GM12878 (cell line): ENCODE results near the gene KCNJ14. TPM values are rescaled to one million over a fixed set of nuclear protein-coding genes. Genes with fewer than 3 reads are reported as not detected.

Source experiments
- ATAC-seq: fragments of 200-7000 bp; cut with Tn5 transposase; 3 replicates; pipeline ENCODE4 v1.9.1; 2020; ENCODE audit warnings: mild to moderate bottlenecking, moderate library complexity
- BruUV-seq: library from RNA; stranded (reverse); fragments of 400-500 nt; replicated peaks from 2 replicates; lab custom pipeline; 2021; lab: Mats Ljungman, UMichigan
- CTCF ChIA-PET: fragments of 300-600 bp; sonication (Branson Sonifier 250); formaldehyde crosslinking; extraction: SDS; loops from one replicate; lab custom pipeline; 2021; ENCODE audit warnings: inconsistent platforms; lab: Yijun Ruan, JAX
- POLR2A ChIA-PET: fragments of 350-600 bp; formaldehyde crosslinking; extraction: SDS; loops from one replicate; lab custom pipeline; 2021; ENCODE audit warnings: inconsistent platforms; lab: Charles Lee
- RAD21 ChIA-PET: fragments of 300-600 bp; sonication (Branson Sonifier 250); formaldehyde crosslinking; loops from one replicate; lab custom pipeline; 2023; ENCODE audit warnings: antibody characterized with exemption; ENCODE audit not compliant: unreplicated experiment; lab: Charles Lee
- SMC1A ChIA-PET: fragments of 300-600 bp; sonication (Branson Sonifier 250); formaldehyde crosslinking; loops from one replicate; lab custom pipeline; 2023; ENCODE audit not compliant: unreplicated experiment, uncharacterized antibody; lab: Charles Lee
- DNase-seq: peaks from one replicate; pipeline ENCODE4 v3.0.0-alpha.2; 2011; ENCODE audit warnings: low read depth, low spot score
- FAIRE-seq: peaks from 3 replicates; lab custom pipeline; 2011; peaks lifted over from hg19 to GRCh38; lab: Jason Lieb, UNC
- H2AFZ ChIP-seq: 2 replicates; pipeline ENCODE4 v1.6.0; 2011; ENCODE audit warnings: low read depth, low read length, control low read depth; ENCODE audit not compliant: control insufficient read depth
- H3K27ac ChIP-seq: 2 replicates; pipeline ENCODE4 v1.5.1; 2011; ENCODE audit warnings: control low read depth; ENCODE audit not compliant: control insufficient read depth, insufficient read depth
- H3K27me3 ChIP-seq, 2 experiments: replicated peaks in 1 of 2; 2 replicates each; pipeline versions ENCODE4 v1.6.0 to v1.6.1; 2011; ENCODE audit warnings: low read length in 1 of 2; ENCODE audit not compliant: control insufficient read depth in 2 of 2, insufficient read depth in 2 of 2
- H3K36me3 ChIP-seq, 2 experiments: 2 replicates each; pipeline ENCODE4 v1.5.1; 2011; ENCODE audit warnings: low read length in 1 of 2; ENCODE audit not compliant: control insufficient read depth in 2 of 2, insufficient read depth in 2 of 2
- H3K4me1 ChIP-seq: 2 replicates; pipeline ENCODE4 v1.6.1; 2011; ENCODE audit warnings: mild to moderate bottlenecking, low read length, moderate library complexity, mixed read lengths; ENCODE audit not compliant: control insufficient read depth, insufficient read depth
- H3K4me2 ChIP-seq: 2 replicates; pipeline ENCODE4 v1.6.0; 2011; ENCODE audit warnings: control low read depth; ENCODE audit not compliant: control insufficient read depth, insufficient read depth
- H3K4me3 ChIP-seq: fragments of 200-600 bp; sonication (generic); 2 replicates; pipeline ENCODE4 v1.5.1; 2016
- H3K79me2 ChIP-seq: 2 replicates; pipeline ENCODE4 v1.6.0; 2011; ENCODE audit warnings: low read length; ENCODE audit not compliant: control insufficient read depth, insufficient read depth
- H3K9ac ChIP-seq: 2 replicates; pipeline ENCODE4 v1.8.0; 2011; ENCODE audit warnings: low read length, control low read depth, mixed read lengths; ENCODE audit not compliant: control insufficient read depth, insufficient read depth
- H3K9me3 ChIP-seq: replicated peaks from 3 replicates; pipeline ENCODE4 v1.5.1; 2011; ENCODE audit warnings: mild to moderate bottlenecking, low read length; ENCODE audit not compliant: control insufficient read depth, insufficient read depth
- H4K20me1 ChIP-seq: 2 replicates; pipeline ENCODE4 v1.6.0; 2011; ENCODE audit not compliant: control insufficient read depth, insufficient read depth
- BCL3 ChIP-seq: IDR thresholded peaks from 2 replicates; pipeline ENCODE4 v1.6.1; 2011; ENCODE audit warnings: borderline replicate concordance, low read depth, mild to moderate bottlenecking, moderate library complexity, low read length; ENCODE audit not compliant: insufficient read depth, poor library complexity, severe bottlenecking
- CREM ChIP-seq: IDR thresholded peaks from 2 replicates; pipeline ENCODE4 v1.6.1; 2014; ENCODE audit warnings: antibody characterized with exemption, low read depth
- CTCF ChIP-seq, 3 experiments: IDR thresholded peaks in 2 of 3; conservative IDR thresholded peaks in 1 of 3; 2 replicates each; pipeline ENCODE4 v1.5.1; 2011; ENCODE audit warnings: low read depth in 3 of 3, low read length in 3 of 3, mild to moderate bottlenecking in 3 of 3, control low read depth in 2 of 3, moderate library complexity in 2 of 3, inconsistent platforms in 1 of 3, mixed read lengths in 1 of 3; ENCODE audit not compliant: control insufficient read depth in 2 of 3, insufficient read depth in 1 of 3; ENCODE audit errors: extremely low read depth in 1 of 3
- RAD21 ChIP-seq: IDR thresholded peaks from 2 replicates; pipeline ENCODE4 v1.6.1; 2011; ENCODE audit warnings: mild to moderate bottlenecking, low read depth, low read length, moderate library complexity; ENCODE audit not compliant: insufficient read depth
- SMARCA5 ChIP-seq: fragments of 450-650 bp; IDR thresholded peaks from 2 replicates; pipeline ENCODE4 v1.6.1; 2017; ENCODE audit warnings: mild to moderate bottlenecking
- SMC3 ChIP-seq: IDR thresholded peaks from 2 replicates; pipeline ENCODE4 v1.6.1; 2011; ENCODE audit warnings: low read length, improper control_type of control experiment, borderline replicate concordance
- YY1 ChIP-seq: IDR thresholded peaks from 2 replicates; pipeline ENCODE4 v1.6.1; 2011; ENCODE audit warnings: low read depth, mild to moderate bottlenecking, low read length
- ZNF384 ChIP-seq: IDR thresholded peaks from 2 replicates; pipeline ENCODE4 v1.6.1; 2012; ENCODE audit warnings: low read depth, mild to moderate bottlenecking, low read length, improper control_type of control experiment, borderline replicate concordance
- WGBS: methylation state at CpG from one replicate; pipeline ENCODE4 v1.1.6; 2016; ENCODE audit warnings: low lambda C conversion rate; ENCODE audit not compliant: insufficient replicate concordance, insufficient coverage; ENCODE audit errors: missing lambda C conversion rate; 5-methylcytosine and 5-hydroxymethylcytosine counted together
- in situ Hi-C: fragments of 300-500 bp; cut with MboI; formaldehyde crosslinking; loops from 9 replicates; pipeline ENCODE4 v1.14.3; 2018; ENCODE audit warnings: mixed read lengths
- intact Hi-C: fragments of 100-400 bp; cut with micrococcal nuclease; formaldehyde crosslinking; loops from one replicate; pipeline ENCODE4 v1.14.2; 2022; ENCODE audit not compliant: unreplicated experiment
- polyA plus RNA-seq, 11 experiments: library from polyadenylated mRNA; depleted of rRNA in 4 of 11; unstranded in 6 of 11; stranded (reverse) in 5 of 11; fragments of >200 nt; fragmentation: Nextera tagmentation in 4 of 11; fragmentation: Illumina TruSeq in 1 of 11; extraction: Ambion mirVana in 4 of 11; extraction: Trizol in 1 of 11; gene quantifications; 1 replicate in 1 of 11; 2 replicates in 10 of 11; pipeline versions ENCODE4 v1.2.1 to v1.2.3, GENCODE V29; 2011 to 2016; ENCODE audit warnings: inconsistent platforms in 2 of 11, missing spikeins in 2 of 11, low read depth in 1 of 11
- total RNA-seq, 4 experiments: library from RNA; depleted of rRNA in 3 of 4; stranded (reverse); fragments of >200 nt in 3 of 4; fragmentation: Illumina TruSeq in 1 of 4; extraction: Trizol in 1 of 4; gene quantifications; 2 replicates each; pipeline versions ENCODE4 v1.2.1 to v1.2.3, GENCODE V29; 2013 to 2021

KCNJ14 gene
- total and polyA plus RNA-seq, 10 of the 15 experiments (the other 5 are each of a cell fraction or from before 2014, with no cell fraction given): 0.24 to 1.4 (median 0.42) TPM

DNA sequence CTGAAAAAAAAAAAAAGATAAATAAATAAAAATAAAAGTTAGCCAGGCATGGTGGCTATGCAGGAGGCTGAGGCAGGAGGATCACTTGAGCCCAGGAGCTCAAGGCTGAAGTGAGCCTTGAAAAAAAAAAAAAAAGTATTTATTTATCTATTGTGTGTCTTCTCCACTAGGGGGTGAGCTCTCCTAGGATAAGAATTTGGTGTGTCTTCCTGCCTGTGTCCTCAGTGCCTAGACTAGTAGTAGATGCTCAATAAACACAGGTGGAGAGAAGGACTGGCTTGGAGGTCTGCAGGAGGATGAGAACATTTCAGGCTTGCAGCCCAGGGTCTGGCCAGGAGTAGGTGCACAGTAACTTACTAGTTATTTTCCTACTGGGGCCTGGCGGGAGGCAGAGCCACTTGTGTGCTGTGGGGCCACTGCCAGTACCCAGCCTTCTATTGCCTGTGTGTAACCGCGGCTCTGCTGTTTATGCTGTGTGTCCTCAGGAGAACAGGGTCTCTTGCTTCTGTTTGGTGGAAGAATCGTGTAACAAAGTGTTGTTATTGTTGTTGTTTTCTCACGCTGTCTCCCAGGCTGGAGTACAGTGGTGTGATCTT lies 50.9 kb downstream of the KCNJ14 start:
- WGBS: 58% methylated on average over 5 of the region's 5 CpGs
- FAIRE-seq (no peak), DNase-seq (no peak), ATAC-seq (peak; percentile 21)
- Histone ChIP-seq H3K4me1 (peaks cover under 1% of the 10 kb centered on the region; the same call in 1 of the 2 replicates), H2AFZ (no peak overlapping the region), H3K36me3 (no peaks in the 10 kb centered on the region), H3K9me3 (no peaks in the 10 kb centered on the region), H4K20me1 (no peaks in the 10 kb centered on the region), H3K79me2 (no peaks in the 10 kb centered on the region), H3K4me2 (no peak overlapping the region), H3K27me3 (no peaks in the 10 kb centered on the region; a peak in 1 of 4 replicates), H3K27ac (no peak overlapping the region), H3K9ac (no peak overlapping the region), H3K4me3 (no peak overlapping the region)
- in situ Hi-C loops (loop anchor here (5.0 kb wide), 1 partner anchor 76 kb away; no protein-coding TSS in a partner anchor), intact Hi-C loops (loop anchor here (1.0 kb wide), 1 partner anchor 78 kb away; no protein-coding TSS in a partner anchor)
- ChIA-PET CTCF (interaction anchor here (0.8 to 7.1 kb wide), 17 partner anchors 10 to 816 kb away, joined by 3 to 131 read pairs (median 4); partner anchors contain the start of genes KDELR1 and SPACA4), POLR2A (interaction anchor here (0.7 to 1.1 kb wide), 2 partner anchors 78 to 422 kb away, joined by 4 to 7 read pairs; no protein-coding TSS in a partner anchor), RAD21 (interaction anchor here (0.6 to 4.5 kb wide), 12 partner anchors 10 to 303 kb away, joined by 3 to 69 read pairs (median 3); no protein-coding TSS in a partner anchor), SMC1A (interaction anchor here (0.6 to 5.5 kb wide), 7 partner anchors 8 to 330 kb away, joined by 3 to 68 read pairs (median 3); partner anchors contain the start of gene HSD17B14)
- TF ChIP-seq YY1: 0 out of 2 replicates have a peak, but pooled peaks have one; percentile 15
- TF ChIP-seq SMARCA5: peak; percentile 43; the same call in 1 of the 2 replicates
- peak; percentile 95 for TF ChIP-seq ZNF384
- peak; percentile 39 to 57 (median 54) for TF ChIP-seq CTCF (IDR thresholded peaks at IDR 0.05 in 2 of 3, conservative IDR thresholded peaks at IDR 0.05 in 1 of 3; ENCODE audit: control insufficient read depth in 2 of 3, extremely low read depth in 1 of 3, insufficient read depth in 1 of 3, low read depth in 3 of 3, low read length in 3 of 3)
- peak; percentile 71 for TF ChIP-seq SMC3
- no peak for TF ChIP-seq CREM
- peak; percentile 83 for TF ChIP-seq RAD21
- TF ChIP-seq BCL3: no peak
- no TSS peak for BruUV-seq
